SK-N-SH (cell line): ENCODE measurements around the gene UCN2. TPM values are rescaled to one million over a fixed set of nuclear protein-coding genes. Genes with fewer than 3 reads are reported as not detected.

Source experiments
- CTCF ChIA-PET: fragments of 300-600, 350-600 bp; formaldehyde crosslinking; extraction: SDS; loops from one replicate; lab custom pipeline; 2021; lab: Yijun Ruan, JAX
- POLR2A ChIA-PET: fragments of 350-600 bp; sonication (Branson Sonifier 250); formaldehyde crosslinking; extraction: SDS; loops from one replicate; lab custom pipeline; 2020; ENCODE audit warnings: antibody characterized with exemption, inconsistent platforms; lab: Yijun Ruan, JAX
- DNase-seq: peaks from one replicate; pipeline ENCODE4 v3.0.0; 2012
- H2AFZ ChIP-seq: fragments of 200-600 bp; sonication (generic); 2 replicates; pipeline ENCODE4 v1.8.1; 2016; ENCODE audit warnings: antibody characterized with exemption, mild to moderate bottlenecking, low read depth
- H3F3A ChIP-seq: fragments of 200-600 bp; sonication (generic); replicated peaks from 2 replicates; pipeline ENCODE3; 2016; ENCODE audit warnings: antibody characterized with exemption, mild to moderate bottlenecking; ENCODE audit not compliant: insufficient read depth
- H3K27ac ChIP-seq, 2 experiments: fragments of 200-500 bp in 1 of 2; fragments of 200-600 bp in 1 of 2; sonication (Bioruptor generic) in 1 of 2; sonication (generic), shearing (Covaris generic) in 1 of 2; 2 replicates each; pipeline versions ENCODE4 v1.5.1 to v1.6.1; 2014 to 2016; ENCODE audit warnings: low read depth in 2 of 2, inconsistent platforms in 1 of 2, low read length in 1 of 2, mild to moderate bottlenecking in 1 of 2, mixed read lengths in 1 of 2
- H3K27me3 ChIP-seq: fragments of 200-600 bp; sonication (generic), shearing (Covaris generic); 2 replicates; pipeline ENCODE4 v1.6.1; 2016; ENCODE audit warnings: mixed run types; ENCODE audit not compliant: insufficient read depth
- H3K36me3 ChIP-seq, 2 experiments: fragments of 200-500 bp in 1 of 2; fragments of 200-600 bp in 1 of 2; sonication (Bioruptor generic) in 1 of 2; sonication (generic) in 1 of 2; replicated peaks in 1 of 2; 2 replicates each; pipeline versions ENCODE3 to v1.5.1; 2014 to 2016; ENCODE audit warnings: low read length in 1 of 2, mild to moderate bottlenecking in 1 of 2; ENCODE audit not compliant: insufficient read depth in 2 of 2, control insufficient read depth in 1 of 2
- H3K4me1 ChIP-seq, 2 experiments: fragments of 200-500 bp in 1 of 2; fragments of 200-600 bp in 1 of 2; sonication (Bioruptor generic) in 1 of 2; sonication (generic), shearing (Covaris generic) in 1 of 2; 2 replicates each; pipeline versions ENCODE4 v1.5.1 to v1.6.1; 2014 to 2016; ENCODE audit warnings: low read depth in 1 of 2, low read length in 1 of 2, mixed run types in 1 of 2; ENCODE audit not compliant: insufficient read depth in 2 of 2, control insufficient read depth in 1 of 2
- H3K4me2 ChIP-seq: fragments of 200-600 bp; sonication (generic), shearing (Covaris generic); 2 replicates; pipeline ENCODE4 v1.6.1; 2017; ENCODE audit warnings: mixed run types
- H3K4me3 ChIP-seq, 2 experiments: fragments of 200-500 bp in 1 of 2; fragments of 200-600 bp in 1 of 2; sonication (Bioruptor generic) in 1 of 2; sonication (generic), shearing (Covaris generic) in 1 of 2; 2 replicates each; pipeline versions ENCODE4 v1.5.1 to v1.8.1; 2014 to 2016; ENCODE audit warnings: low read depth in 2 of 2, inconsistent platforms in 1 of 2, low read length in 1 of 2, mild to moderate bottlenecking in 1 of 2, mixed read lengths in 1 of 2, moderate library complexity in 1 of 2
- H3K79me2 ChIP-seq: fragments of 200-600 bp; sonication (generic); 2 replicates; pipeline ENCODE4 v1.8.1; 2017; ENCODE audit warnings: mild to moderate bottlenecking; ENCODE audit not compliant: insufficient read depth
- H3K9ac ChIP-seq: fragments of 200-600 bp; sonication (generic); 2 replicates; pipeline ENCODE4 v1.6.1; 2017; ENCODE audit warnings: mixed run types
- H3K9me2 ChIP-seq: fragments of 200-600 bp; sonication (generic); 2 replicates; pipeline ENCODE4 v1.6.1; 2017; ENCODE audit warnings: mixed run types
- H3K9me3 ChIP-seq: fragments of 200-600 bp; sonication (generic); 2 replicates; pipeline ENCODE4 v1.6.1; 2017; ENCODE audit warnings: mixed run types, mild to moderate bottlenecking, moderate library complexity
- H4K20me1 ChIP-seq: fragments of 200-600 bp; sonication (generic); 2 replicates; pipeline ENCODE4 v1.6.1; 2017; ENCODE audit warnings: mild to moderate bottlenecking, mixed run types; ENCODE audit not compliant: insufficient read depth
- ELF1 ChIP-seq: IDR thresholded peaks from 2 replicates; pipeline ENCODE4 v1.4.0; 2012
- EZH2phosphoT487 ChIP-seq: fragments of 200-600 bp; sonication (generic); IDR thresholded peaks from 2 replicates; pipeline ENCODE4 v1.6.1; 2017; ENCODE audit warnings: low read depth, mixed run types, mild to moderate bottlenecking, antibody characterized with exemption, moderate library complexity, borderline replicate concordance
- FOSL2 ChIP-seq: IDR thresholded peaks from 2 replicates; pipeline ENCODE4 v1.4.0; 2012; ENCODE audit warnings: low read depth, mild to moderate bottlenecking, moderate library complexity, borderline replicate concordance
- GABPA ChIP-seq: IDR thresholded peaks from 2 replicates; pipeline ENCODE4 v1.4.0; 2012; ENCODE audit warnings: low read depth, mild to moderate bottlenecking
- MAX ChIP-seq: IDR thresholded peaks from 2 replicates; pipeline ENCODE4 v1.4.0; 2012; ENCODE audit warnings: low read depth
- MEF2A ChIP-seq: IDR thresholded peaks from 2 replicates; pipeline ENCODE4 v1.4.0; 2012; ENCODE audit warnings: low read depth, borderline replicate concordance
- MXI1 ChIP-seq: IDR thresholded peaks from 2 replicates; pipeline ENCODE4 v1.6.1; 2012; ENCODE audit warnings: mild to moderate bottlenecking, low read depth, low read length, improper control_type of control experiment
- NRF1 ChIP-seq: IDR thresholded peaks from 2 replicates; pipeline ENCODE4 v1.6.1; 2012; ENCODE audit warnings: low read depth, mild to moderate bottlenecking, low read length
- RAD21 ChIP-seq: IDR thresholded peaks from 2 replicates; pipeline ENCODE4 v1.6.1; 2012; ENCODE audit warnings: mild to moderate bottlenecking, low read length
- RCOR1 ChIP-seq: fragments of 150-350 bp; IDR thresholded peaks from 2 replicates; pipeline ENCODE4 v1.6.1; 2017; ENCODE audit warnings: antibody characterized with exemption, low read length
- RFX5 ChIP-seq: IDR thresholded peaks from 2 replicates; pipeline ENCODE4 v1.6.1; 2012; ENCODE audit warnings: mild to moderate bottlenecking, improper control_type of control experiment, low read length
- SMC3 ChIP-seq: IDR thresholded peaks from 2 replicates; pipeline ENCODE4 v1.6.1; 2012; ENCODE audit warnings: low read depth, low read length, improper control_type of control experiment
- TAF1 ChIP-seq: IDR thresholded peaks from 2 replicates; pipeline ENCODE4 v1.6.1; 2012; ENCODE audit warnings: low read depth, mild to moderate bottlenecking, low read length, moderate library complexity, borderline replicate concordance
- USF1 ChIP-seq: IDR thresholded peaks from 2 replicates; pipeline ENCODE4 v1.4.0; 2012; ENCODE audit warnings: low read depth, borderline replicate concordance
- YY1 ChIP-seq: IDR thresholded peaks from 2 replicates; pipeline ENCODE4 v1.4.0; 2012; ENCODE audit warnings: low read depth, mild to moderate bottlenecking
- WGBS: methylation state at CpG from one replicate; pipeline ENCODE4 v1.1.6; 2017; ENCODE audit warnings: low lambda C conversion rate; 5-methylcytosine and 5-hydroxymethylcytosine counted together
- polyA plus RNA-seq, 3 experiments: library from polyadenylated mRNA; depleted of rRNA; stranded (reverse); fragments of >200 nt; gene quantifications; 2 replicates each; pipeline ENCODE4 v1.2.3, GENCODE V29; 2012

The UCN2 gene
- polyA plus RNA-seq, 1 of the 3 experiments (the other 2 are of a cell fraction) = 0.69 TPM

- ChIA-PET POLR2A (no interaction called here), CTCF (interaction anchor here (0.6 to 12.6 kb wide), 6 partner anchors 9 to 786 kb away, joined by 3 to 136 read pairs (median 7); partner anchors contain the start of gene USP4)
- Histone ChIP-seq H3K4me3 (no peak overlapping the region), H3K4me2 (no peak overlapping the region; the same call in 1 of the 2 replicates), H3K36me3 (no peaks in the 10 kb centered on the region), H4K20me1 (no peaks in the 10 kb centered on the region), H3F3A (peaks cover 9% of the 10 kb centered on the region), H3K27ac (no peak overlapping the region), H2AFZ (no peak overlapping the region), H3K9me3 (no peaks in the 10 kb centered on the region), H3K4me1 (peaks cover 14 to 32% of the 10 kb centered on the region in 2 experiments; a peak in 3 of 4 replicates), H3K79me2 (peaks cover 15% of the 10 kb centered on the region; the same call in 1 of the 2 replicates), H3K27me3 (no peaks in the 10 kb centered on the region), H3K9ac (no peak overlapping the region), H3K9me2 (no peaks in the 10 kb centered on the region)
- TF ChIP-seq TAF1 = no peak
- TF ChIP-seq YY1 = no peak
- no peak for TF ChIP-seq EZH2phosphoT487
- no peak for TF ChIP-seq RFX5
- no peak for TF ChIP-seq NRF1
- no peak for TF ChIP-seq SMC3
- TF ChIP-seq MXI1 = no peak
- no peak for TF ChIP-seq RAD21
- no peak for TF ChIP-seq FOSL2
- TF ChIP-seq RCOR1 = no peak
- DNase-seq = no peak
- 83% methylated on average over 9 of the region's 14 CpGs for WGBS
Observed at GRCh38 chr3:48553886-48554845, 9.4 kb downstream of the UCN2 start.

- Histone ChIP-seq H3K79me2 (peaks cover 15% of the 10 kb centered on the region; the same call in 1 of the 2 replicates), H3K27ac (no peak overlapping the region), H4K20me1 (no peaks in the 10 kb centered on the region), H3K4me2 (no peak overlapping the region), H3K9me3 (no peaks in the 10 kb centered on the region), H3K9ac (no peak overlapping the region), H3K4me1 (peaks cover 14 to 28% of the 10 kb centered on the region in 2 experiments; a peak in 3 of 4 replicates)
- POLR2A ChIA-PET = interaction anchor here (0.7 kb wide), 1 partner anchor 9 kb away, joined by 3 read pairs; no protein-coding TSS in a partner anchor
- CTCF ChIA-PET = interaction anchor here (0.6 to 12.6 kb wide), 6 partner anchors 9 to 787 kb away, joined by 3 to 136 read pairs (median 7); partner anchors contain the start of gene USP4
- TF ChIP-seq MEF2A = no peak
- TF ChIP-seq USF1 = no peak
- TF ChIP-seq ELF1 = no peak
- no peak for TF ChIP-seq MAX
- TF ChIP-seq GABPA = no peak
- no peak for TF ChIP-seq NRF1
- no peak for TF ChIP-seq SMC3
- TF ChIP-seq, all 33 proteins: peak for 0
- H2AFZ ChIP-seq = no peak overlapping the region
- no peak overlapping the region for H3K4me3 ChIP-seq
- 97% methylated on average over 5 of the region's 5 CpGs for WGBS
- DNase-seq = no peak
- H3F3A ChIP-seq = peaks cover 9% of the 10 kb centered on the region
- no peaks in the 10 kb centered on the region for H3K27me3 ChIP-seq
- H3K9me2 ChIP-seq = no peaks in the 10 kb centered on the region
- H3K36me3 ChIP-seq = no peaks in the 10 kb centered on the region
Observed at GRCh38 chr3:48553361-48553760, 10.2 kb downstream of the UCN2 start.
